Measurements from ENCODE around the gene PHOSPHO1.
"Not testable (repeated sequence)": the region's sequence is repeated elsewhere in the genome, so short reads cannot be mapped to it uniquely, and the experiment has no call there.

Gene PHOSPHO1

DNA sequence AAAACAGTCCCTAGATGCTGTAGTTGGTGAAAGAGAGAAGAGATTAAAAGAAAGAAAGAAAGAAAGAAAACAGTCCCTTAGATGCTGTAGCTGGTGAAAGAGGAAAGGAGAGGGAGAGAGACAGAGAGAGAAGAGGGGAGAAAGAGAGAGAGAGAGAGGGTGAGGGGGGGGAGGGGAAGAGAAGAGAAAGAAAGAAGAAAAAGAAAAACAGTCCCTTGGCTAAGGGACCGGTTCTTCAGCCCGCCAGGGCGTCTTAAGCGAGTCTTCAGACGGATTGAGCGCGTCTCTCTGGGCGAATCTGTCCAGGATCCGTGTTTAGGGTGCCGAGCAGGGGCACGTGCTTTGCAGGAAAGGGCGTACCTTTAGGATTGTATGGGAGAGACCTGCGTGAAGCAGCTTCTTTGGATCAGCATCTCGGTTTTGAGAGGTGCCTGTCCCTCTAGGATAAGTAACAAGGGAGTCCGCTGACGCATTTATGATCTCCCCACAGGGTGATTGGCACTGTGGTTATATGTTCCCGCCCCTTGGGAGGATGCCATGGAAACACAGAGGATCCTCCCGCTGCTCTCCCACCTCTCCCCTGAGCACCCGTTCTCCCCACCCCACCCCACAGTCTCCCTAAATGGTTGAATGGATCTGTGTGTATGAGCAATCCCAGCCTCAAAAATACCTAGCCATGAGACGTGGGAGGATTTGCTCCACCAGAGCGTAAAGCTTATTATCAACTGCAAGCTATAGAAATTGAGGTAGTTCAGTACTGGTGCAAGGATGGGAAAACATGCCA lies 36.9 kb downstream of the PHOSPHO1 start:
- no peak for DNase-seq (ENCODE audit: low read depth in 2 of 2)

DNA sequence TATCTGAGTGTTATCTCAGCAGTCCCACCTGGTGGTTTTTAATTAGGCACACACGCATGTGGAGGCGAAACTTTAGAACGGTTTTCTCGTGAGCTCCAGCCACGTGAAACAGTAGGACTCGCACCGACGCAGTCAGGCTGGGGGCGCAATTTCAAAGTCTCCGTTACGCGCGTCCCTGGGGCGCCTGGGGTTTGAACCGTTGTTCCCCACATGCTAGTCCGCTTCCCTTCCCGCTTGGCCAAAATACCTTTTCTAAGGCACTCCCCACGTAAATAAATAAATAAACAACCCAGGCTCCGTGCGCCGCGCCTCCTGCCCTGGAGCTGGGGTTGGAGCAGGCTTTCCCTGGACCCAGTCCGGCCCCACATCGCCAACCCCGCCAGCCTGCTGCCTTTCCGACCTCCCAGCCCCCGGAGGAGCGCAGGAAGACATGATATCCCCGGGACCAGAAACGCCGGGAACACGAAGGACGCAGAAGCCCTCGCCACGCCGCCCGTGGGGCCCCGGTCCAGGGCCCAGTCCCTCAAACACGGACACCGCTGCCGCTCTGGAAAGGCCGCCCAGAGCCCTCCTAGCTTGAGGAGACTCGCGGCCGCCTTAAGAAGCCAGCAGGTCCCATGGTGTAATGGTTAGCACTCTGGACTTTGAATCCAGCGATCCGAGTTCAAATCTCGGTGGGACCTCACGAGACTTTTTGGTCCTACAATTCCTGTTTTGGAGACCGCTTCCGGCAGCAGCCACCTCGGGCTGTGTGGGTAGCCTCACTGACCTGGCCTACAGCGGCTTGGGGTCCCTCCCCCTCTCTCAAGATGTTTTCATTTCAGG lies 38.5 kb downstream of the PHOSPHO1 start:
- DNase-seq (ENCODE audit: low read depth in 2 of 2) = peak; percentile 70 to 88

DNA sequence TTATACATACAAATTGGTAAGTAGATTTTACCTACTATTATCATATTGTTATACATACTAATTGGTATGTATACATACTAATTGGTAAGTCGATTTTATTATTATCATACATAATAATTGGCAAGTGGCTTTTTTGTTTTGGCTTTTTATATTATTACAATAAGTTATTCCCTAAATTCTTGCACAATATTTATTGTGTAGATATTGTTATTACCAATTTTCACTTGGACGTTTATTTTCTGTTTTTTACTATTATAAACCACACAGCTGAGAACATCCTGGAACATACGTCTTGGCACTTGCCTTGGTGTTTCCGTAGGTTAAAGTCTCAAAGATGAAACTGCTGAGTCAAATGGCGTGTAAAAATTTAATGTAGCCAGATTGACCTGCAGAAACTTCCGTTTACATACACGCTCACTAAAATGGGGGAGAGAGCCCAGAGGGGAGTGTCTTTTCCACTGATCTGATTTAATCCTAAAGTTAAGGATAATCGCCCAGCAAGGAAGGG lies 39.1 kb downstream of the PHOSPHO1 start:
- DNase-seq (ENCODE audit: low read depth in 2 of 2) = no peak

DNA sequence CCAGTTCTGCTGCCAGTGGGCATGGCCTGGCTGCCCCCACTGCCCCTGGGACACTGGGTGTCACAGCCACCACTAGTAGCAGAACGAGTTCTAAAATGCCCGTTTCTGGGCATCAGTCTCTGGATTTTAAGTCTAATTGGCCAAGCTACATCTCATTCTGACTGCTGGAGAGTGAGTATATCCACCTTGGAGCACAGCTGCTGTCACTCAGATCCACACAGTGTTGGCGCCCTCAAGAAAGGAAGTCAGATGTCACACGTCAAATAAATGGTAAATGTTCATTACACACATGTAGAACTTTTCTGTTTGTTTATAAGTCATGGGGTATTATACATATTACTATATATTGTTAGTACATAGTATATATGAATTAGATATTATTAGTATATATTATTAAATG lies 39.7 kb downstream of the PHOSPHO1 start:
- no peak for DNase-seq (ENCODE audit: low read depth in 2 of 2)

DNA sequence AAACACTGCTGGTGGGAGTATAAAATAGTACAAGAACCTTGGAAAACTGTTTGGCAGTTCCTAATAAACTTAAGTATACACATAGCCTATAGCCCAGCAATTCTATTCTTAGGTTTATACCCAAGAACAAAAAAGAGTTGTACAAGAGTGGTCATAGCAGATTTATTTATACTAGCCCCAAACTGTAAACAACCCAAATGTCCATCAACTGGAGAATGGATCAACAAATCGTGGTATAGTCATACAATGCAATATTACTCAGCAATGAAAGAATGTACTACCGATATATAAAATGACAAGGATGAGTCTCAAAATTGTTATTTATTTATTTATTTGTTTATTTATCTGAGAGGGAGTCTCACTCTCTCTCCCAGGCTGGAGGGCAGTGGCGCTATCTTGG lies 43.3 kb downstream of the PHOSPHO1 start:
- DNase-seq (ENCODE audit: low read depth in 2 of 2) = no peak

DNA sequence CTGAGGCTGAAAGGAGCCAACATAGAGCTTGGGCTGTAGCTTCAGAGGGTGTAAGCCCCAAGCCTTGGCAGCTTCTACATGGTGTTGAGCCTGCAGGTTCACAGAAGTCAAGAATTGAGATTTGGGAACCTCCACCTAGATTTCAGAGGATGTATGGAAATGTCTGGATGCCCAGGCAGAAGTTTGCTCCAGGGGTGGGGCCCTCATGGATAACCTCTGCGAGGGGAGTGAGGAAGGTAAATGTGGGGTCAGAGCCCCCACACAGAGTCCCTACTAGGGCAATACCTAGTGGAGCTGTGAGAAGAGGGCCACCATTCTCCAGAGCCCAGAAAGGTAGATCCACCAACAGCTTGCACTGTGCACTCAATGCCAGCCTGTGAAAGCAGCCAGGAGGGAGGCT lies 45.2 kb downstream of the PHOSPHO1 start:
- not testable (repeated sequence) for DNase-seq (ENCODE audit: low read depth in 2 of 2)

DNA sequence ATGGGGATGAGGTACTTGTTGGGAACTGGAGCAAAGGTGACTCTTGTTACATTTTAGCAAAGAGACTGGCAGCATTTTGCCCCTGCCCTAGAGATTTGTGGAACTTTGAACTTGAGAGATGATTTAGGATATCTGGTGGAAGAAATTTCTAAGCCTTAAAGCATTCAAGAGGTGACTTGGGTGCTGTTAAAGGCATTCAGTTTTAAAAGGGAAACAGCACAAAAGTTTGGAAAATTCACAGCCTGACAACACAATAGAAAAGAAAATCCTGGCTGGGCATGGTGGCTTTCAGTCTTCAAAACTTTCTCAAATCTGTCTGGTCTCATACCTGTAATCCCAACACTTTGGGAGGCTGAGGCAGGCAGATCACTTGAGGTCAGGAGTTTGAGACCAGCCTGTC lies 46.1 kb downstream of the PHOSPHO1 start:
- not testable (repeated sequence) for DNase-seq (ENCODE audit: low read depth in 2 of 2)

DNA sequence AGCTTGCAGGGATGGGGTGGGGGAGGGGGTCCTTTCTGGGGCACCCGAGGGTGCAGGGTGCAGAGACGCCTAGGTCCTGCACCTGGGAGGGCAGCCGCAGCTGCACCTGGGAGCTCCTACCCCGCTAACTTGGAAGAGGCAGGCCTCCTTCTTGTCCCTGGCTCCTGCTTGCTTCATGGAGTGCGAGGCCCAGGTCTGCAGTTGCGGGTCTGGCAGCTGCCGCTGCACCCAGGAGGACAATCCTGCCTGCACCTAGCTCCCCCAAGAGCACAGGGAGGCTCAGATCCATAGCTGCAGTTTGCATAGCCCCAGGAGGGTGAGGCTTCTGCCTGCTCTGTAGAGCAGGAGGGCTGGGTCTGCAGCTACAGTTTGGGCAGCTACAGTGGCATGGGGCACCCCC lies 46.8 kb downstream of the PHOSPHO1 start:
- no peak for DNase-seq (ENCODE audit: low read depth in 2 of 2)

DNA sequence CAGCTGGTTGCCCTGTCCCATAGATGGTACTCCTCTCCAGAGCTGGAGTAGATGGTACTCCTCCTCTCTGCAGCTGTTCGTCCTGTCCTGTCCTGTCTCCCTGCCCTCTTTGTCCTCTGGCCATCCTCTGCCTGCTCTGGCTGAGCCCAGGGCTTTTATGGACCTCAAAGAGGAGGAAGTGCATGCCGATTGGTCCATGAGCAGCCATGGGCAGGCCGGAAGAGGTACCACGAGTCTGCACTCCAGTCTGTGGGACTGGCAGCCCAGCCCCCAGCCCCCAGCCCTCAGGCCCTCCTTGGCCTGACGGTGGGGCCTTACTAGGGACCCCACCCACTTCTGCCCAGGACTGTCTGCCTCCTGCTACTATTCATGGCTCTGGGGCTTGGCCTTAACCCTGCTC lies 47.2 kb downstream of the PHOSPHO1 start:
- no peak for DNase-seq (ENCODE audit: low read depth in 2 of 2)

DNA sequence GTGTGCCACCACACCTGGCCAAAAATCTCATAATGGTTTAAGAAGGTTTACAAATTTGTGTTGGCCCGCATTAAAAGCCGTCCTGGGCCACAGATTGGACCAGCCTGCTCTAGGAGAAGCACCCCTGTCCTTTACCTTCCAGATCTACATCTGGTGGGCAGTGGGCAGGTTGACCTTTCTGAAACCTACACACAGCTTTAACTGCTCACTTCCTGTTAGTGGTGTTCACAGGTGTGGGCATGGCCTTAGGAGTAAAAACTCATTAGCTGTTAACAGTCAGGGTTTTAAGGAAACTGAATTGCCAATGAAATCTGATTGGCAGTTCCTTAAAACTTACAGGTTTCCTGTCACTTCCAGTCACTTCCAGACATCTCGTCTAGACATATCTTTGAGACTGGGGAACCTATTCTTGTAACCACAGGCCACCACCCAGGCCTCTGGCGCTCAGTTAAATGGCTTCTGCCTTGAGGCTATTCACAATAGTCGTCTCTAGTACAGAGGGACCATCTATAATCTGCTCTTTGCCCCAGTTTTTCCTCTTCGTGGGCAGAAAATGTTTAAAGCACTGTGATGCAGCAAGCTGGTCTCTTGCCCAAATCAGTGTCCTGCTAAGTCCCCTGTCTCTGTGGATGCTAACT lies 49.5 kb downstream of the PHOSPHO1 start:
- no peak for DNase-seq (ENCODE audit: low read depth in 2 of 2)

DNA sequence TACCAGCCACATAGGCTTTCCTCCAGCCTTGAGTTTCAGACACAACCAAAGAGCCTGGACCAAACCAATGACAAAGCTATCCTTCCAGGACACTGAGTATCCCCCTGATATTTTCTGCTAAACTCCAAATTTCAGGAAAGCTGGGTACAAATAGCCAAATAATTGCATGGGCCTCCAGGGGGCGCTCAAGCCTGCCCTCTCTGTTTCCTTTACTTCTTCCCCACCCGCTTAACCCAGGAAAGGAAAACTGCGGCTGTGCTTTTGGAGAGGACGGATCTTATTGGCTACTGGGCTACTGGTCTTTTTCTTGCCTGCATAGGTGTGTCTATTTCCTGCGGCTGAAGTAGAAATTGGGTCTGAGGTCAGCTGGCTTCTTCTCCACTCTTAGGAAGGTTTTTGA lies 50.3 kb downstream of the PHOSPHO1 start:
- DNase-seq (ENCODE audit: low read depth in 2 of 2) = peak; percentile 35 to 46

DNA sequence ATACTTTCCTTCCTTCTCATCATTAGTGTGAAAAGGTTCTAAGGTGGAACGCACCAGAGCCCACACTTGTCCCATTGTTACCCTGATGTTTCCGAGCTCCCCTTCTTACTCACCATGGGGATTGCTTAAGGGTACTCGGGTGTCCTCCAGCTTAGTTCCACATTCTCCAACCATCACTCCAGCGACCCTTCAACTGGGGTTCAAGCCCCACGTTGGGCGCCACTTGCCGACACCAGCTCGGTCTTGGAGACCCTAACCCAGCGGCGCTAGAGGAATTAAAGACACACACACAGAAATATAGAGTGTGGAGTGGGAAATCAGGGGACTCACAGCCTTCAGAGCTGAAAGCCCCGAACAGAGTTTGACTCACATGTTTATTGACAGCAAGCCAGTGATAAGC lies 54.6 kb downstream of the PHOSPHO1 start:
- not testable (repeated sequence) for DNase-seq (ENCODE audit: low read depth in 2 of 2)

Measured in stimulated activated CD8-positive, alpha-beta memory T cell treated with anti-CD3 and anti-CD28 coated beads, Interleukin-7, amount 100 ng/mL, for 4 hours (primary cell).